ENCODE measurements around the gene ARSJ.

Gene ARSJ

DNA sequence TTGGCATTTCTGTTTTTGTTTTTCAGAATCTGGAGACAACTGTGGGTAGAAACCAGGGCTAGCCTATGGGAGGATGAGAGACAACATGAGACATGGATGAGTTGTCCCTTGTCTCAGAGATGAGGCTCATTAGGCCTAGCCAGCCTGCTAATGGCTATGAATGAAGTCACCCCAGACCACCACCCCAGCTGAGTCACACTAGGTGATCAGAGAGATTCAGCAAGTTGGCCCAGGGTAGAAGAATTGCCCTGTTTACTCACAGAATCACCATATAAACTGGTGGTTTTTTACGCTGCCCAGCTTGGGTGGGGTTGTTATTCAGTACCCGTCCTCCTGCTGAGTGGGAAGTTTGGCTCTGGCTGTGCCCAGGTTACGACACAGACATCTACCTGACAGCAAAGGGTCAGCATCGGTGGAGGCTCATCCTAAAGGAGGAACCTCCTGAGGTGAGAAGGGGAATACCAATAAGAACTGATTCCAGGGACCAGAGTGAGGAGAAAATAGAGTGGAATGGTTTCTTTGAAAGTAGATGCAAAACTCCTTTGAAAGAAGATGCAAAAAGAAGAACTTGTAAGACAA is 17.2 kb upstream of the ARSJ start:
- no peaks in the 10 kb centered on the region for H4K20me1 ChIP-seq (ENCODE audit: low read depth, low read length)
- H3K27ac ChIP-seq (ENCODE audit: low read depth, low read length): no peak overlapping the region
- TF ChIP-seq CTCF (IDR thresholded peaks at IDR 0.05; ENCODE audit: insufficient read depth, low read length, poor library complexity, severe bottlenecking): no peak
- TF ChIP-seq EZH2phosphoT487 (conservative IDR thresholded peaks at IDR 0.05; ENCODE audit: low read length): no peak
- no peaks in the 10 kb centered on the region for H3F3A ChIP-seq (ENCODE audit: insufficient read depth)
- H3K4me3 ChIP-seq (ENCODE audit: insufficient read depth, low read length, poor library complexity, severe bottlenecking): no peak overlapping the region
- no peaks in the 10 kb centered on the region for H3K36me3 ChIP-seq (ENCODE audit: low read length)
- H3K9ac ChIP-seq (ENCODE audit: low read length): no peak overlapping the region
- no peaks in the 10 kb centered on the region for H3K9me2 ChIP-seq (replicated peaks; ENCODE audit: insufficient read depth, low read length)
- no peaks in the 10 kb centered on the region for H3K27me3 ChIP-seq (ENCODE audit: low read length)
- no peak overlapping the region for H3K4me2 ChIP-seq (ENCODE audit: low read depth, low read length, poor library complexity, severe bottlenecking)
- H3K9me3 ChIP-seq (ENCODE audit: insufficient read depth, low read length): no peaks in the 10 kb centered on the region
- H3K79me2 ChIP-seq (ENCODE audit: insufficient read depth, low read length): no peaks in the 10 kb centered on the region
- no peak overlapping the region for H2AFZ ChIP-seq (ENCODE audit: low read depth, low read length, severe bottlenecking)

GRCh38 chr4:113993887-113994286 is 14.4 kb upstream of the ARSJ start:
- H3F3A ChIP-seq (ENCODE audit: insufficient read depth): no peaks in the 10 kb centered on the region
- H2AFZ ChIP-seq (ENCODE audit: low read depth, low read length, severe bottlenecking): no peak overlapping the region
- H3K36me3 ChIP-seq (ENCODE audit: low read length): no peaks in the 10 kb centered on the region
- no peak overlapping the region for H3K4me2 ChIP-seq (ENCODE audit: low read depth, low read length, poor library complexity, severe bottlenecking)
- H3K9me2 ChIP-seq (replicated peaks; ENCODE audit: insufficient read depth, low read length): no peaks in the 10 kb centered on the region
- no peaks in the 10 kb centered on the region for H3K79me2 ChIP-seq (ENCODE audit: insufficient read depth, low read length)
- H3K27ac ChIP-seq (ENCODE audit: low read depth, low read length): no peak overlapping the region
- TF ChIP-seq CTCF (IDR thresholded peaks at IDR 0.05; ENCODE audit: insufficient read depth, low read length, poor library complexity, severe bottlenecking): no peak
- no peak for TF ChIP-seq EZH2phosphoT487 (conservative IDR thresholded peaks at IDR 0.05; ENCODE audit: low read length)
- H3K9ac ChIP-seq (ENCODE audit: low read length): no peak overlapping the region
- no peaks in the 10 kb centered on the region for H3K27me3 ChIP-seq (ENCODE audit: low read length)
- no peaks in the 10 kb centered on the region for H4K20me1 ChIP-seq (ENCODE audit: low read depth, low read length)
- H3K4me3 ChIP-seq (ENCODE audit: insufficient read depth, low read length, poor library complexity, severe bottlenecking): no peak overlapping the region
- no peaks in the 10 kb centered on the region for H3K9me3 ChIP-seq (ENCODE audit: insufficient read depth, low read length)

DNA sequence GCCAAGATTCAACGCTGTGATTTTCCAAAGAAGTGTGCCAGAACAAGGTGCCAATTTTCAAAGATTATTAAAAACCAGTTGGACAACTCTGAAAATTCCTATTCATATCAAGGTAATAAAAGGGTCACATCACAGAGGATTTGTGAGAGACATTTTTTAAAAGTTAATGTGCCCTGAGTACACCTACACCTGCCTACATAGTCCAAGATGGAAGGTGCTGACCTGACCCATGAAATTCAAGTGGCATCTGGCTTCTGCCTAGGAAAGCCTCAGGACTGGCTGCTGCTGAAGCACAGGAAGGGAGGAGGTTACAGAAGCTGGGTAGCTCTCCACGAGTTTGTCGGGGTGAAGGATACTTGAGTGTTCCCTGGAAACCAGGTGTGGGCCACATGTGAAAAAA is 11.4 kb upstream of the ARSJ start:
- Histone ChIP-seq H3F3A (ENCODE audit: insufficient read depth) (no peaks in the 10 kb centered on the region), H3K4me3 (ENCODE audit: insufficient read depth, low read length, poor library complexity, severe bottlenecking) (no peak overlapping the region), H3K9me3 (ENCODE audit: insufficient read depth, low read length) (no peaks in the 10 kb centered on the region), H3K4me2 (ENCODE audit: low read depth, low read length, poor library complexity, severe bottlenecking) (no peak overlapping the region), H3K36me3 (ENCODE audit: low read length) (no peaks in the 10 kb centered on the region), H3K9me2 (replicated peaks; ENCODE audit: insufficient read depth, low read length) (no peaks in the 10 kb centered on the region), H3K27ac (ENCODE audit: low read depth, low read length) (no peak overlapping the region), H3K79me2 (ENCODE audit: insufficient read depth, low read length) (no peaks in the 10 kb centered on the region), H3K9ac (ENCODE audit: low read length) (no peak overlapping the region), H4K20me1 (ENCODE audit: low read depth, low read length) (no peaks in the 10 kb centered on the region), H3K27me3 (ENCODE audit: low read length) (no peaks in the 10 kb centered on the region), H2AFZ (ENCODE audit: low read depth, low read length, severe bottlenecking) (no peak overlapping the region)
- no peak for TF ChIP-seq CTCF (IDR thresholded peaks at IDR 0.05; ENCODE audit: insufficient read depth, low read length, poor library complexity, severe bottlenecking)
- no peak for TF ChIP-seq EZH2phosphoT487 (conservative IDR thresholded peaks at IDR 0.05; ENCODE audit: low read length)
